ENCODE measurements around the gene SNAP91. TPM values are rescaled to one million over a fixed set of nuclear protein-coding genes. Genes with fewer than 3 reads are reported as not detected.

SNAP91 gene, protein sequence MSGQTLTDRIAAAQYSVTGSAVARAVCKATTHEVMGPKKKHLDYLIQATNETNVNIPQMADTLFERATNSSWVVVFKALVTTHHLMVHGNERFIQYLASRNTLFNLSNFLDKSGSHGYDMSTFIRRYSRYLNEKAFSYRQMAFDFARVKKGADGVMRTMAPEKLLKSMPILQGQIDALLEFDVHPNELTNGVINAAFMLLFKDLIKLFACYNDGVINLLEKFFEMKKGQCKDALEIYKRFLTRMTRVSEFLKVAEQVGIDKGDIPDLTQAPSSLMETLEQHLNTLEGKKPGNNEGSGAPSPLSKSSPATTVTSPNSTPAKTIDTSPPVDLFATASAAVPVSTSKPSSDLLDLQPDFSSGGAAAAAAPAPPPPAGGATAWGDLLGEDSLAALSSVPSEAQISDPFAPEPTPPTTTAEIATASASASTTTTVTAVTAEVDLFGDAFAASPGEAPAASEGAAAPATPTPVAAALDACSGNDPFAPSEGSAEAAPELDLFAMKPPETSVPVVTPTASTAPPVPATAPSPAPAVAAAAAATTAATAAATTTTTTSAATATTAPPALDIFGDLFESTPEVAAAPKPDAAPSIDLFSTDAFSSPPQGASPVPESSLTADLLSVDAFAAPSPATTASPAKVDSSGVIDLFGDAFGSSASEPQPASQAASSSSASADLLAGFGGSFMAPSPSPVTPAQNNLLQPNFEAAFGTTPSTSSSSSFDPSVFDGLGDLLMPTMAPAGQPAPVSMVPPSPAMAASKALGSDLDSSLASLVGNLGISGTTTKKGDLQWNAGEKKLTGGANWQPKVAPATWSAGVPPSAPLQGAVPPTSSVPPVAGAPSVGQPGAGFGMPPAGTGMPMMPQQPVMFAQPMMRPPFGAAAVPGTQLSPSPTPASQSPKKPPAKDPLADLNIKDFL
- under 0.01 and 0.09 TPM in 2 replicates for total RNA-seq

DNA sequence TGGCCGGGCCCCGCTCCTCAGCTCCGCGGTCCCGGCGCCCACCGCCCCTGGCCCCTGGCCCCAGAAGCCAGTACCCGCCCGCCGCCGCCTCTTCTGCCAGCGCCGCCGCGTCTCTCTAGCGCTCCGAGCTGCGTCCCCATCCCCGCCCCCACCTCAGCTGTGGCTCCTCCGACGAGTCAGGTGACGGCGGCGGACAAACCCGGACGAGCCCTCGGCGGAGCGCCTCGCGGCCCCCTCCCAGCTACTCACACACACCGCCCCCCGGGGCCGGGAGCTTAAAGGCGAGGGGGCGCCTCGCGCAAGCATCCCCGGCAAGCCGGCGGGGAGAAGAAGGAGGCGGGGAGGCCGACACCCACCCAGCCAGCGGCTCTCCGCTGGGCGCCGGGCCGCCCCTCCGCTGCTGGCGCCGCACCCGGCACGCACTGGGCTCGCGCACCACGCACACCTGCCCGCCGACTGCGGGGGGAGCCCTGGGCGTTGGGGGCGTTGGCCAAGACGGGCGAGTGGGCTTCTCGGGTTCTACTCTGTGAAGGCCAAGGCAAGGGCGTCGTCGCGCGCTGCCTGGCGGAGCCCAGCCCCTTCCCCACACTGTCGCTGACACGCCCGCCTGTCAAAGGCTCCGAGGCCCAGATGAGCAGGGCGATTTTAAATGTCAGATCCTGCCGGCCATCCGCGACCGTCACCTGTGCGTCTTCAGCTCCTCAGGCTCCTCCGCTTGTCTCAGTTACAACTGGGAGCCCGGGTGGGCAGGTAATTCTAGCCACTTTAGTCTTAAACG, at the start of gene SNAP91:
SNAP91 (minus strand) TSS at position 132 of the 778 bp plus-strand sequence. CDS start 1,174 bp downstream, outside the sequence.

GRCh38 chr6:83511901-83512681, 196.8 kb downstream of the SNAP91 start, which contains the start of gene PRSS35:
Gene PRSS35, plus strand, starts transcription at chr6:83512534. Its CDS starts 10,908 bp downstream, at chr6:83523442.

Other genes with a start within 250 kb of the SNAP91 start
- gene PRSS35, start 196.6 kb downstream of the SNAP91 start, total RNA-seq: 6.1 and 9.7 TPM in 2 replicates
- 0.28 TPM in 1 of 2 replicates, not detected in the other for gene RIPPLY2, start 144.3 kb upstream of the SNAP91 start, total RNA-seq
- gene CYB5R4, start 150.6 kb upstream of the SNAP91 start, total RNA-seq: 2.8 and 3.3 TPM in 2 replicates

Data from smooth muscle cell of bladder (primary cell).